H9 (cell line): Measurements from ENCODE around the gene ERC1. TPM values are rescaled to one million over a fixed set of nuclear protein-coding genes. Genes with fewer than 3 reads are reported as not detected.

ENCODE experiments used
- DNase-seq: peaks from one replicate; pipeline ENCODE4 v3.0.0-alpha.2; 2017
- H2AFZ ChIP-seq: one replicate; pipeline ENCODE4 v1.6.1; 2013; ENCODE audit warnings: mild to moderate bottlenecking, low read length, control low read depth, moderate library complexity
- H2AK5ac ChIP-seq: 2 replicates; pipeline ENCODE4 v1.6.1; 2013; ENCODE audit warnings: low read length, control low read depth, mixed read lengths; ENCODE audit not compliant: insufficient read length
- H2BK120ac ChIP-seq: one replicate; pipeline ENCODE4 v1.6.1; 2013; ENCODE audit warnings: low read depth, mild to moderate bottlenecking, low read length, control low read depth, inconsistent platforms; ENCODE audit not compliant: poor library complexity, severe bottlenecking
- H2BK12ac ChIP-seq: 2 replicates; pipeline ENCODE4 v1.6.1; 2013; ENCODE audit warnings: low read length, control low read depth, mixed read lengths, low read depth; ENCODE audit not compliant: insufficient read length
- H2BK15ac ChIP-seq: 2 replicates; pipeline ENCODE4 v1.6.1; 2013; ENCODE audit warnings: low read depth, low read length, control low read depth
- H2BK20ac ChIP-seq: one replicate; pipeline ENCODE4 v1.6.1; 2013; ENCODE audit warnings: low read depth, mild to moderate bottlenecking, low read length, control low read depth, inconsistent platforms; ENCODE audit not compliant: poor library complexity, severe bottlenecking
- H2BK5ac ChIP-seq: 2 replicates; pipeline ENCODE4 v1.6.1; 2013; ENCODE audit warnings: low read length, control low read depth, mixed read lengths; ENCODE audit not compliant: insufficient read length
- H3K14ac ChIP-seq: 2 replicates; pipeline ENCODE4 v1.6.1; 2013; ENCODE audit warnings: low read length, control low read depth; ENCODE audit not compliant: insufficient read depth
- H3K18ac ChIP-seq: 2 replicates; pipeline ENCODE4 v1.6.1; 2013; ENCODE audit warnings: low read depth, mild to moderate bottlenecking, mixed read lengths, low read length, control low read depth; ENCODE audit not compliant: insufficient read length
- H3K23ac ChIP-seq: 2 replicates; pipeline ENCODE4 v1.6.1; 2013; ENCODE audit warnings: low read length, control low read depth, mixed read lengths, low read depth; ENCODE audit not compliant: insufficient read length
- H3K23me2 ChIP-seq: 2 replicates; pipeline ENCODE4 v1.6.1; 2013; ENCODE audit warnings: low read depth, mild to moderate bottlenecking, mixed read lengths, low read length, control low read depth; ENCODE audit not compliant: insufficient read length, poor library complexity, severe bottlenecking
- H3K27ac ChIP-seq: 2 replicates; pipeline ENCODE4 v1.5.1; 2013; ENCODE audit warnings: low read length, control low read depth, mixed read lengths, low read depth; ENCODE audit not compliant: insufficient read length
- H3K27me3 ChIP-seq: 2 replicates; pipeline ENCODE4 v1.6.1; 2013; ENCODE audit warnings: low read length, control low read depth, inconsistent platforms; ENCODE audit not compliant: insufficient read depth
- H3K4ac ChIP-seq: 2 replicates; pipeline ENCODE4 v1.6.1; 2013; ENCODE audit warnings: low read depth, mild to moderate bottlenecking, control low read depth, inconsistent platforms, low read length, moderate library complexity
- H3K4me1 ChIP-seq: 2 replicates; pipeline ENCODE4 v1.6.1; 2013; ENCODE audit warnings: low read length, control low read depth, inconsistent platforms; ENCODE audit not compliant: insufficient read depth
- H3K4me2 ChIP-seq: 2 replicates; pipeline ENCODE4 v1.6.1; 2013; ENCODE audit warnings: low read length, control low read depth, mixed read lengths; ENCODE audit not compliant: insufficient read length, insufficient read depth
- H3K56ac ChIP-seq: 2 replicates; pipeline ENCODE4 v1.6.1; 2013; ENCODE audit warnings: low read depth, mild to moderate bottlenecking, mixed read lengths, low read length, control low read depth; ENCODE audit not compliant: insufficient read length
- H3K79me1 ChIP-seq: 2 replicates; pipeline ENCODE4 v1.6.1; 2013; ENCODE audit warnings: low read depth, mild to moderate bottlenecking, moderate library complexity, low read length, control low read depth, inconsistent platforms; ENCODE audit not compliant: insufficient read depth, poor library complexity, severe bottlenecking
- H3K79me2 ChIP-seq: 2 replicates; pipeline ENCODE4 v1.6.1; 2013; ENCODE audit warnings: low read length, control low read depth, inconsistent platforms; ENCODE audit not compliant: insufficient read depth
- H3K9ac ChIP-seq: 2 replicates; pipeline ENCODE4 v1.6.1; 2013; ENCODE audit warnings: low read length, control low read depth, mixed read lengths; ENCODE audit not compliant: insufficient read length; ENCODE audit errors: extremely low read depth
- H3K9me3 ChIP-seq: one replicate; pipeline ENCODE4 v1.6.1; 2013; ENCODE audit warnings: low read depth, low read length, inconsistent platforms; ENCODE audit not compliant: control insufficient read depth
- H3T11ph ChIP-seq: one replicate; pipeline ENCODE4 v1.6.1; 2013; ENCODE audit warnings: mild to moderate bottlenecking, low read length, control low read depth, inconsistent platforms
- H4K20me1 ChIP-seq: one replicate; pipeline ENCODE4 v1.6.1; 2013; ENCODE audit not compliant: control insufficient read depth, insufficient read length, insufficient read depth
- H4K5ac ChIP-seq: 2 replicates; pipeline ENCODE4 v1.6.1; 2013; ENCODE audit warnings: low read depth, mild to moderate bottlenecking, mixed read lengths, low read length, control low read depth; ENCODE audit not compliant: insufficient read length
- H4K8ac ChIP-seq: replicated peaks from 2 replicates; pipeline ENCODE4 v1.6.1; 2013; ENCODE audit warnings: low read length, control low read depth, mixed read lengths, low read depth; ENCODE audit not compliant: insufficient read length
- H4K91ac ChIP-seq: 2 replicates; pipeline ENCODE4 v1.6.1; 2013; ENCODE audit warnings: low read depth, mild to moderate bottlenecking, moderate library complexity, mixed read lengths, low read length, control low read depth; ENCODE audit not compliant: insufficient read length
- H3K27ac Mint-ChIP-seq, 3 experiments: 2 replicates in 2 of 3; 3 replicates in 1 of 3; pipeline ENCODE4 v1.8.0; 2020 to 2021; ENCODE audit warnings: mixed read lengths in 3 of 3, mild to moderate bottlenecking in 1 of 3, moderate library complexity in 1 of 3
- H3K27me3 Mint-ChIP-seq: 2 replicates; pipeline ENCODE4 v1.8.0; 2021; ENCODE audit warnings: low read depth, mild to moderate bottlenecking, moderate library complexity, mixed read lengths
- H3K36me3 Mint-ChIP-seq, 3 experiments: 2 replicates in 2 of 3; 3 replicates in 1 of 3; pipeline ENCODE4 v1.8.0; 2020 to 2021; ENCODE audit warnings: low read depth in 3 of 3, mixed read lengths in 3 of 3; ENCODE audit not compliant: insufficient read depth in 1 of 3
- H3K4me1 Mint-ChIP-seq, 2 experiments: 2 replicates each; pipeline ENCODE4 v1.8.0; 2020; ENCODE audit warnings: mixed read lengths in 2 of 2
- H3K4me3 Mint-ChIP-seq, 2 experiments: 2 replicates in 1 of 2; 3 replicates in 1 of 2; pipeline ENCODE4 v1.8.0; 2020 to 2021; ENCODE audit warnings: mild to moderate bottlenecking in 2 of 2, mixed read lengths in 2 of 2, moderate library complexity in 1 of 2
- H3K9me3 Mint-ChIP-seq, 2 experiments: 2 replicates in 1 of 2; 3 replicates in 1 of 2; pipeline ENCODE4 v1.8.0; 2020; ENCODE audit warnings: mild to moderate bottlenecking in 2 of 2, mixed read lengths in 2 of 2, moderate library complexity in 1 of 2
- WGBS: extraction: QIAGEN DNeasy Blood & Tissue Kit; methylation state at CpG from one replicate; pipeline ENCODE4 v1.1.7; 2013; ENCODE audit warnings: missing lambda C conversion rate, low lambda C conversion rate, mixed read lengths; ENCODE audit not compliant: insufficient read length; ENCODE audit errors: extremely low coverage; 5-methylcytosine and 5-hydroxymethylcytosine counted together
- total RNA-seq: library from RNA; stranded (reverse); gene quantifications from 2 replicates; pipeline ENCODE4 v1.2.1, GENCODE V29; 2021
- TF ChIP-seq, protein P1 (sequence below): fragments of 200-600 bp; sonication (generic); conservative IDR thresholded peaks from 3 replicates; pipeline ENCODE4 v1.8.0; 2021; ENCODE audit warnings: antibody characterized with exemption, mild to moderate bottlenecking

ERC1 gene
- total RNA-seq, 1 experiment from 2014 or later = 51.2 TPM

DNA sequence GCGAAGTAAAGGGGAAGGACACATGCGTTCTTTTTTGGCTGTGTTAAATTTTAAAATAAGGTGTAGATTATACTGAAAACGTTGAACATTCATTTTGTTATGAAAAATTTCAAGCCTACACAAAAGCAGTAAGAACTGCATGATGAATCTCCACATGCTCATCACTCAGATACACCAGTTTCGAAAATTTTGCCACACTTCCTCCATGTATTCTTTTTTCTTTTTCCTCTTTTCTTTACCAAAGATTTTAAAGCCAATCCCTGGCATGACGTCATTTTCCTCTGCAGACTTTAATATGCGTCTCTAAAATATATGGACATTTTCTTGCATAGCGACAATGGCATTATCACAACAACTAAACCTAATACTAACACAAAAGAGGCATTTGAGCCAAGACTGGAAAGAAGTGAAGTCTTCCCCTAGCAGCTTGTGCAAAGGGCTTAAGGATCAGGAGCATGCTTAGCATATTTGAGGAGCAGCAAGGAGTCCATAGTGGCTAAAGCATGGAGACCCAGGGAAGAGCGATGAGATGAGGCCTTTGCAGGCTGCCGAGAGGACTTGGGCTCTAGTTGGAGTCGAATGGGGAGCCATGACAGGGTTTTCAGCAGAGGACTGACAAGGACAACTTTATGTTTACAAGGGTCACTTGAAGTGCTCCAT lies 111.9 kb downstream of the ERC1 start:
- peaks cover 3% of the 10 kb centered on the region for H3K79me1 ChIP-seq
- H2AFZ ChIP-seq = no peak overlapping the region
- no peak overlapping the region for H3K9ac ChIP-seq
- H4K91ac ChIP-seq = no peak overlapping the region
- no CpG with 5 or more reads among the region's 10 CpGs for WGBS
- H3K23me2 ChIP-seq = no peaks in the 10 kb centered on the region
- H3K79me2 ChIP-seq = no peaks in the 10 kb centered on the region
- H3K4me1 Mint-ChIP-seq = peaks cover 30 to 44% of the 10 kb centered on the region in 2 experiments
- H3K18ac ChIP-seq = no peak overlapping the region
- no peak overlapping the region for H2BK20ac ChIP-seq
- H3K9me3 ChIP-seq = no peaks in the 10 kb centered on the region
- no peak overlapping the region for H2AK5ac ChIP-seq
- H4K20me1 ChIP-seq = no peaks in the 10 kb centered on the region
- no peak for DNase-seq
- no peak overlapping the region for H2BK15ac ChIP-seq
- no peak overlapping the region for H3K14ac ChIP-seq
- H2BK120ac ChIP-seq = no peak overlapping the region
- H3K36me3 Mint-ChIP-seq = peaks cover 0 to 3% (median 2%) of the 10 kb centered on the region in 3 experiments; a peak in 1 of 7 replicates
- H2BK12ac ChIP-seq = no peak overlapping the region
- H3K4ac ChIP-seq = no peak overlapping the region
- no peak overlapping the region for H3K27ac ChIP-seq
- no peak overlapping the region for H3K23ac ChIP-seq
- H4K8ac ChIP-seq = no peak overlapping the region
- no peak overlapping the region for H3T11ph ChIP-seq
- peak overlapping the region; percentile 9 to 67 (median 20); a peak in 3 of 7 replicates for H3K27ac Mint-ChIP-seq
- no peak overlapping the region for H2BK5ac ChIP-seq
- H4K5ac ChIP-seq = no peak overlapping the region
- no peak overlapping the region for H3K4me3 Mint-ChIP-seq
- TF ChIP-seq, protein P1, sequence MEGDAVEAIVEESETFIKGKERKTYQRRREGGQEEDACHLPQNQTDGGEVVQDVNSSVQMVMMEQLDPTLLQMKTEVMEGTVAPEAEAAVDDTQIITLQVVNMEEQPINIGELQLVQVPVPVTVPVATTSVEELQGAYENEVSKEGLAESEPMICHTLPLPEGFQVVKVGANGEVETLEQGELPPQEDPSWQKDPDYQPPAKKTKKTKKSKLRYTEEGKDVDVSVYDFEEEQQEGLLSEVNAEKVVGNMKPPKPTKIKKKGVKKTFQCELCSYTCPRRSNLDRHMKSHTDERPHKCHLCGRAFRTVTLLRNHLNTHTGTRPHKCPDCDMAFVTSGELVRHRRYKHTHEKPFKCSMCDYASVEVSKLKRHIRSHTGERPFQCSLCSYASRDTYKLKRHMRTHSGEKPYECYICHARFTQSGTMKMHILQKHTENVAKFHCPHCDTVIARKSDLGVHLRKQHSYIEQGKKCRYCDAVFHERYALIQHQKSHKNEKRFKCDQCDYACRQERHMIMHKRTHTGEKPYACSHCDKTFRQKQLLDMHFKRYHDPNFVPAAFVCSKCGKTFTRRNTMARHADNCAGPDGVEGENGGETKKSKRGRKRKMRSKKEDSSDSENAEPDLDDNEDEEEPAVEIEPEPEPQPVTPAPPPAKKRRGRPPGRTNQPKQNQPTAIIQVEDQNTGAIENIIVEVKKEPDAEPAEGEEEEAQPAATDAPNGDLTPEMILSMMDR = no peak
- H3K56ac ChIP-seq = no peak overlapping the region
- H3K27me3 Mint-ChIP-seq = no peaks in the 10 kb centered on the region
- H3K27me3 ChIP-seq = no peaks in the 10 kb centered on the region
- no peaks in the 10 kb centered on the region for H3K9me3 Mint-ChIP-seq
- H3K4me2 ChIP-seq = no peak overlapping the region
- H3K4me1 ChIP-seq = no peaks in the 10 kb centered on the region
